H9 (cell line): ENCODE results near the gene RCN2. TPM values are rescaled to one million over a fixed set of nuclear protein-coding genes. Genes with fewer than 3 reads are reported as not detected.

Experiments used
- DNase-seq: peaks from one replicate; pipeline ENCODE4 v3.0.0-alpha.2; 2017
- H2AFZ ChIP-seq: one replicate; pipeline ENCODE4 v1.6.1; 2013; ENCODE audit warnings: mild to moderate bottlenecking, low read length, control low read depth, moderate library complexity
- H2AK5ac ChIP-seq: 2 replicates; pipeline ENCODE4 v1.6.1; 2013; ENCODE audit warnings: low read length, control low read depth, mixed read lengths; ENCODE audit not compliant: insufficient read length
- H2BK120ac ChIP-seq: one replicate; pipeline ENCODE4 v1.6.1; 2013; ENCODE audit warnings: low read depth, mild to moderate bottlenecking, low read length, control low read depth, inconsistent platforms; ENCODE audit not compliant: poor library complexity, severe bottlenecking
- H2BK12ac ChIP-seq: 2 replicates; pipeline ENCODE4 v1.6.1; 2013; ENCODE audit warnings: low read length, control low read depth, mixed read lengths, low read depth; ENCODE audit not compliant: insufficient read length
- H2BK15ac ChIP-seq: 2 replicates; pipeline ENCODE4 v1.6.1; 2013; ENCODE audit warnings: low read depth, low read length, control low read depth
- H2BK20ac ChIP-seq: one replicate; pipeline ENCODE4 v1.6.1; 2013; ENCODE audit warnings: low read depth, mild to moderate bottlenecking, low read length, control low read depth, inconsistent platforms; ENCODE audit not compliant: poor library complexity, severe bottlenecking
- H2BK5ac ChIP-seq: 2 replicates; pipeline ENCODE4 v1.6.1; 2013; ENCODE audit warnings: low read length, control low read depth, mixed read lengths; ENCODE audit not compliant: insufficient read length
- H3K14ac ChIP-seq: 2 replicates; pipeline ENCODE4 v1.6.1; 2013; ENCODE audit warnings: low read length, control low read depth; ENCODE audit not compliant: insufficient read depth
- H3K18ac ChIP-seq: 2 replicates; pipeline ENCODE4 v1.6.1; 2013; ENCODE audit warnings: low read depth, mild to moderate bottlenecking, mixed read lengths, low read length, control low read depth; ENCODE audit not compliant: insufficient read length
- H3K23ac ChIP-seq: 2 replicates; pipeline ENCODE4 v1.6.1; 2013; ENCODE audit warnings: low read length, control low read depth, mixed read lengths, low read depth; ENCODE audit not compliant: insufficient read length
- H3K23me2 ChIP-seq: 2 replicates; pipeline ENCODE4 v1.6.1; 2013; ENCODE audit warnings: low read depth, mild to moderate bottlenecking, mixed read lengths, low read length, control low read depth; ENCODE audit not compliant: insufficient read length, poor library complexity, severe bottlenecking
- H3K27ac ChIP-seq: 2 replicates; pipeline ENCODE4 v1.5.1; 2013; ENCODE audit warnings: low read length, control low read depth, mixed read lengths, low read depth; ENCODE audit not compliant: insufficient read length
- H3K27me3 ChIP-seq: 2 replicates; pipeline ENCODE4 v1.6.1; 2013; ENCODE audit warnings: low read length, control low read depth, inconsistent platforms; ENCODE audit not compliant: insufficient read depth
- H3K4ac ChIP-seq: 2 replicates; pipeline ENCODE4 v1.6.1; 2013; ENCODE audit warnings: low read depth, mild to moderate bottlenecking, control low read depth, inconsistent platforms, low read length, moderate library complexity
- H3K4me1 ChIP-seq: 2 replicates; pipeline ENCODE4 v1.6.1; 2013; ENCODE audit warnings: low read length, control low read depth, inconsistent platforms; ENCODE audit not compliant: insufficient read depth
- H3K4me2 ChIP-seq: 2 replicates; pipeline ENCODE4 v1.6.1; 2013; ENCODE audit warnings: low read length, control low read depth, mixed read lengths; ENCODE audit not compliant: insufficient read length, insufficient read depth
- H3K56ac ChIP-seq: 2 replicates; pipeline ENCODE4 v1.6.1; 2013; ENCODE audit warnings: low read depth, mild to moderate bottlenecking, mixed read lengths, low read length, control low read depth; ENCODE audit not compliant: insufficient read length
- H3K79me1 ChIP-seq: 2 replicates; pipeline ENCODE4 v1.6.1; 2013; ENCODE audit warnings: low read depth, mild to moderate bottlenecking, moderate library complexity, low read length, control low read depth, inconsistent platforms; ENCODE audit not compliant: insufficient read depth, poor library complexity, severe bottlenecking
- H3K79me2 ChIP-seq: 2 replicates; pipeline ENCODE4 v1.6.1; 2013; ENCODE audit warnings: low read length, control low read depth, inconsistent platforms; ENCODE audit not compliant: insufficient read depth
- H3K9ac ChIP-seq: 2 replicates; pipeline ENCODE4 v1.6.1; 2013; ENCODE audit warnings: low read length, control low read depth, mixed read lengths; ENCODE audit not compliant: insufficient read length; ENCODE audit errors: extremely low read depth
- H3K9me3 ChIP-seq: one replicate; pipeline ENCODE4 v1.6.1; 2013; ENCODE audit warnings: low read depth, low read length, inconsistent platforms; ENCODE audit not compliant: control insufficient read depth
- H3T11ph ChIP-seq: one replicate; pipeline ENCODE4 v1.6.1; 2013; ENCODE audit warnings: mild to moderate bottlenecking, low read length, control low read depth, inconsistent platforms
- H4K20me1 ChIP-seq: one replicate; pipeline ENCODE4 v1.6.1; 2013; ENCODE audit not compliant: control insufficient read depth, insufficient read length, insufficient read depth
- H4K5ac ChIP-seq: 2 replicates; pipeline ENCODE4 v1.6.1; 2013; ENCODE audit warnings: low read depth, mild to moderate bottlenecking, mixed read lengths, low read length, control low read depth; ENCODE audit not compliant: insufficient read length
- H4K8ac ChIP-seq: replicated peaks from 2 replicates; pipeline ENCODE4 v1.6.1; 2013; ENCODE audit warnings: low read length, control low read depth, mixed read lengths, low read depth; ENCODE audit not compliant: insufficient read length
- H4K91ac ChIP-seq: 2 replicates; pipeline ENCODE4 v1.6.1; 2013; ENCODE audit warnings: low read depth, mild to moderate bottlenecking, moderate library complexity, mixed read lengths, low read length, control low read depth; ENCODE audit not compliant: insufficient read length
- H3K27ac Mint-ChIP-seq, 3 experiments: 2 replicates in 2 of 3; 3 replicates in 1 of 3; pipeline ENCODE4 v1.8.0; 2020 to 2021; ENCODE audit warnings: mixed read lengths in 3 of 3, mild to moderate bottlenecking in 1 of 3, moderate library complexity in 1 of 3
- H3K27me3 Mint-ChIP-seq: 2 replicates; pipeline ENCODE4 v1.8.0; 2021; ENCODE audit warnings: low read depth, mild to moderate bottlenecking, moderate library complexity, mixed read lengths
- H3K36me3 Mint-ChIP-seq, 3 experiments: 2 replicates in 2 of 3; 3 replicates in 1 of 3; pipeline ENCODE4 v1.8.0; 2020 to 2021; ENCODE audit warnings: low read depth in 3 of 3, mixed read lengths in 3 of 3; ENCODE audit not compliant: insufficient read depth in 1 of 3
- H3K4me1 Mint-ChIP-seq, 2 experiments: 2 replicates each; pipeline ENCODE4 v1.8.0; 2020; ENCODE audit warnings: mixed read lengths in 2 of 2
- H3K4me3 Mint-ChIP-seq, 2 experiments: 2 replicates in 1 of 2; 3 replicates in 1 of 2; pipeline ENCODE4 v1.8.0; 2020 to 2021; ENCODE audit warnings: mild to moderate bottlenecking in 2 of 2, mixed read lengths in 2 of 2, moderate library complexity in 1 of 2
- H3K9me3 Mint-ChIP-seq, 2 experiments: 2 replicates in 1 of 2; 3 replicates in 1 of 2; pipeline ENCODE4 v1.8.0; 2020; ENCODE audit warnings: mild to moderate bottlenecking in 2 of 2, mixed read lengths in 2 of 2, moderate library complexity in 1 of 2
- WGBS: extraction: QIAGEN DNeasy Blood & Tissue Kit; methylation state at CpG from one replicate; pipeline ENCODE4 v1.1.7; 2013; ENCODE audit warnings: missing lambda C conversion rate, low lambda C conversion rate, mixed read lengths; ENCODE audit not compliant: insufficient read length; ENCODE audit errors: extremely low coverage; 5-methylcytosine and 5-hydroxymethylcytosine counted together
- total RNA-seq: library from RNA; stranded (reverse); gene quantifications from 2 replicates; pipeline ENCODE4 v1.2.1, GENCODE V29; 2021
- TF ChIP-seq, protein P1 (sequence below): fragments of 200-600 bp; sonication (generic); conservative IDR thresholded peaks from 3 replicates; pipeline ENCODE4 v1.8.0; 2021; ENCODE audit warnings: antibody characterized with exemption, mild to moderate bottlenecking

Gene RCN2
- total RNA-seq, 1 experiment from 2014 or later = 139 TPM

DNA sequence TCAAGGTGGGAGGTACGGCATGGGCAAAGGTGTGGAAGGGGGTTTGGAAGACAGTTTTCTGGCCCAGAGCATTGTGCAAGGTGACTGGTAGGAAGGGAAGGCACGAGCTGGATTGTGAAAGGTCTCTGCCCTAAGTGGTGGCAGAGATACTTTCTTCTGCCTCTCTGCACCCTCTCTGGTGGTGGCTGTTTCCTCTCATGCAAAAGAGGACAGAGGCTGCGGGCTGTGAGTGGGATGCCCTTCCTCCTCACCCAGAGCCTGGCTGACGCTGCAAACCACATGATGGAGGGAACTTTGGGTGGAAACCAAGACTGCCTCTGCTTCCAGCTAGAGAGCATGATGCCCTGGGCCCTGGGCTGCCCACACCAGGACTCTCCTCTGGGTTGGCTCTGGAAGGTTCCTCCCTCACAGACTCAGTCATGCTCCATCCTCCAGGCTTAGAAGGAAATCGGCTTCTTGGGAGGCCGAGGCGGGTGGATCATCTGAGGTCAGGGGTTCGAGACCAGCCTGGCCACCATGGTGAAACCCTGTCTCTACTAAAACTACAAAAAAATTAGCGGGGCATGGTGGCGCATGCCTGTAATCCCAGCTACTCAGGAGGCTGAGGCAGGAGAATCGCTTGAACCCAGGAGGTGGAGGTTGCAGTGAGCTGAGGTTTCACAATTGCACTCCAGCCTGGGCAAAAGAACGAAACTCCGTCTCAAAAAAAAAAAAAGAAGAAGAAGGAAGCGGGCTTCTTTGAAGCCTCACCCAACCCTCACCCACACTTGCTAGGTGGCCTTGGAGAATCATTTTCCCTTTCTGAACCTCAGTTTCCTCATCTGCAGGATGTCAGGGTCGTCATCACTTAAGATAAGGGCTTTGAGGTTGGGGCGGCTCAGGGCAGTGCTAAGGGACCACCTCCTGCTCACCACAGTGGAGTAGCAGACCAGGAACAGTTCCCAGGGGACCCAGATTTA lies 71.7 kb downstream of the RCN2 start:
- TF ChIP-seq, protein P1, sequence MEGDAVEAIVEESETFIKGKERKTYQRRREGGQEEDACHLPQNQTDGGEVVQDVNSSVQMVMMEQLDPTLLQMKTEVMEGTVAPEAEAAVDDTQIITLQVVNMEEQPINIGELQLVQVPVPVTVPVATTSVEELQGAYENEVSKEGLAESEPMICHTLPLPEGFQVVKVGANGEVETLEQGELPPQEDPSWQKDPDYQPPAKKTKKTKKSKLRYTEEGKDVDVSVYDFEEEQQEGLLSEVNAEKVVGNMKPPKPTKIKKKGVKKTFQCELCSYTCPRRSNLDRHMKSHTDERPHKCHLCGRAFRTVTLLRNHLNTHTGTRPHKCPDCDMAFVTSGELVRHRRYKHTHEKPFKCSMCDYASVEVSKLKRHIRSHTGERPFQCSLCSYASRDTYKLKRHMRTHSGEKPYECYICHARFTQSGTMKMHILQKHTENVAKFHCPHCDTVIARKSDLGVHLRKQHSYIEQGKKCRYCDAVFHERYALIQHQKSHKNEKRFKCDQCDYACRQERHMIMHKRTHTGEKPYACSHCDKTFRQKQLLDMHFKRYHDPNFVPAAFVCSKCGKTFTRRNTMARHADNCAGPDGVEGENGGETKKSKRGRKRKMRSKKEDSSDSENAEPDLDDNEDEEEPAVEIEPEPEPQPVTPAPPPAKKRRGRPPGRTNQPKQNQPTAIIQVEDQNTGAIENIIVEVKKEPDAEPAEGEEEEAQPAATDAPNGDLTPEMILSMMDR = no peak
- Histone ChIP-seq H3T11ph (no peak overlapping the region), H3K27ac (no peak overlapping the region), H4K91ac (no peak overlapping the region), H2BK12ac (no peak overlapping the region), H3K79me2 (no peaks in the 10 kb centered on the region), H2BK20ac (no peak overlapping the region), H3K14ac (no peak overlapping the region), H3K56ac (no peak overlapping the region), H4K8ac (no peak overlapping the region), H3K9me3 (no peaks in the 10 kb centered on the region), H3K18ac (no peak overlapping the region), H3K9ac (no peak overlapping the region), H3K23me2 (no peaks in the 10 kb centered on the region), H3K4me2 (no peak overlapping the region), H3K23ac (no peak overlapping the region), H2BK120ac (no peak overlapping the region), H2BK15ac (no peak overlapping the region), H2BK5ac (no peak overlapping the region), H3K79me1 (no peaks in the 10 kb centered on the region), H3K27me3 (no peaks in the 10 kb centered on the region), H3K4ac (no peak overlapping the region), H2AFZ (no peak overlapping the region), H2AK5ac (no peak overlapping the region), H4K5ac (no peak overlapping the region), H4K20me1 (no peaks in the 10 kb centered on the region), H3K4me1 (no peaks in the 10 kb centered on the region)
- Mint-ChIP-seq H3K36me3 (no peaks in the 10 kb centered on the region), H3K4me1 (no peaks in the 10 kb centered on the region), H3K9me3 (no peaks in the 10 kb centered on the region), H3K27ac (peak overlapping the region in 1 of 3 experiments; percentile 26; a peak in 2 of 7 replicates), H3K4me3 (no peak overlapping the region), H3K27me3 (peaks cover 2% of the 10 kb centered on the region)
- DNase-seq = no peak
- WGBS = no CpG with 5 or more reads among the region's 16 CpGs

Other genes starting within 250 kb of the RCN2 start
- gene SCAPER, start 26.4 kb upstream of the RCN2 start, total RNA-seq = 7.2 and 7.4 TPM in 2 replicates
- gene PSTPIP1, start 63.4 kb downstream of the RCN2 start, total RNA-seq = 1.1 and 1.8 TPM in 2 replicates
- 117 and 124 TPM in 2 replicates for gene TSPAN3, start 139.4 kb downstream of the RCN2 start, total RNA-seq